ENCODE results near the gene ACTMAP.
"Not testable (repeated sequence)": the region's sequence is repeated elsewhere in the genome, so short reads cannot be mapped to it uniquely, and the experiment has no call there.

- not testable (repeated sequence) for TF ChIP-seq CTCF (IDR thresholded peaks at IDR 0.05; ENCODE audit: insufficient read depth, low read length); REST (IDR thresholded peaks at IDR 0.05; ENCODE audit: insufficient replicate concordance, low read depth); POLR2AphosphoS5 (IDR thresholded peaks at IDR 0.05; ENCODE audit: low read depth); GABPA (IDR thresholded peaks at IDR 0.05; ENCODE audit: low read depth); SPI1 (IDR thresholded peaks at IDR 0.05; ENCODE audit: borderline replicate concordance, low read depth)
These were observed 21.0 kb upstream of the ACTMAP start for GRCh38 chr19:40771101-40771862.
